Femur (tissue), 1 donor: Measurements from ENCODE around the gene SPRED1.

Experiments
- DNase-seq: peaks from one replicate; pipeline ENCODE4 v3.0.0-alpha.2; 2017

The SPRED1 gene

GRCh38 chr15:38285456-38285855 lies 32.8 kb downstream of the SPRED1 start:
- DNase-seq, result peak; percentile 25

- DNase-seq, result no peak
These were observed 41.5 kb downstream of the SPRED1 start for GRCh38 chr15:38294126-38294525.

- no peak for DNase-seq
These were observed 45.2 kb downstream of the SPRED1 start for GRCh38 chr15:38297623-38298388.

- no peak for DNase-seq
These were observed 46.6 kb downstream of the SPRED1 start for GRCh38 chr15:38299216-38299615.

- DNase-seq, result no peak
These were observed 47.8 kb downstream of the SPRED1 start for GRCh38 chr15:38300395-38300794.

- no peak for DNase-seq
These were observed 51.8 kb downstream of the SPRED1 start for GRCh38 chr15:38304481-38304880.

GRCh38 chr15:38307251-38307650 lies 54.6 kb downstream of the SPRED1 start:
- DNase-seq, result no peak

- no peak for DNase-seq
These were observed 55.4 kb downstream of the SPRED1 start for GRCh38 chr15:38307861-38308641.

- no peak for DNase-seq
These were observed 56.2 kb downstream of the SPRED1 start for GRCh38 chr15:38308797-38309196.

GRCh38 chr15:38312190-38312589 lies 59.6 kb downstream of the SPRED1 start:
- no peak for DNase-seq

- no peak for DNase-seq
These were observed 63.7 kb downstream of the SPRED1 start for GRCh38 chr15:38316311-38316710.

- DNase-seq, result no peak
These were observed 67.5 kb downstream of the SPRED1 start for GRCh38 chr15:38320181-38320580.

- DNase-seq, result no peak
These were observed 68.2 kb downstream of the SPRED1 start for GRCh38 chr15:38320866-38321265.

- DNase-seq, result no peak
These were observed 71.3 kb downstream of the SPRED1 start for GRCh38 chr15:38323895-38324294.

GRCh38 chr15:38324939-38325647 lies 72.5 kb downstream of the SPRED1 start:
- no peak for DNase-seq

- DNase-seq, result no peak
These were observed 73.0 kb downstream of the SPRED1 start for GRCh38 chr15:38325648-38325990.

GRCh38 chr15:38332711-38333110 lies 80.1 kb downstream of the SPRED1 start:
- DNase-seq, result no peak

- no peak for DNase-seq
These were observed 82.5 kb downstream of the SPRED1 start for GRCh38 chr15:38335116-38335515.

GRCh38 chr15:38344351-38344750 lies 91.7 kb downstream of the SPRED1 start:
- no peak for DNase-seq

- DNase-seq, result no peak
These were observed 96.6 kb downstream of the SPRED1 start for GRCh38 chr15:38349251-38349650.

GRCh38 chr15:38351466-38351865 lies 98.8 kb downstream of the SPRED1 start:
- peak; percentile 39 for DNase-seq

- DNase-seq, result peak; percentile 69
These were observed 101.8 kb downstream of the SPRED1 start for GRCh38 chr15:38354315-38354929.

GRCh38 chr15:38362355-38362754 lies 109.7 kb downstream of the SPRED1 start:
- DNase-seq, result no peak
